AG04450 (cell line): Measurements from ENCODE around the gene ZNF19. TPM values are rescaled to one million over a fixed set of nuclear protein-coding genes. Genes with fewer than 3 reads are reported as not detected.

Source experiments
- CTCF ChIA-PET: fragments of 300-600, 350-600 bp; formaldehyde crosslinking; extraction: SDS; loops from one replicate; lab custom pipeline; 2022; ENCODE audit warnings: antibody characterized with exemption, inconsistent platforms; lab: Charles Lee
- POLR2A ChIA-PET: fragments of 350-600 bp; formaldehyde crosslinking; extraction: SDS; loops from one replicate; lab custom pipeline; 2021; ENCODE audit warnings: antibody characterized with exemption, inconsistent platforms; lab: Yijun Ruan, JAX
- DNase-seq: peaks from one replicate; pipeline ENCODE4 v3.0.0-alpha.2; 2011; ENCODE audit warnings: low read depth, low spot score
- H3K27ac ChIP-seq: one replicate; pipeline ENCODE4 v1.5.1; 2012; ENCODE audit warnings: low read depth, low read length, control low read depth
- H3K27me3 ChIP-seq: one replicate; pipeline ENCODE4 v1.6.0; 2012; ENCODE audit warnings: low read length; ENCODE audit not compliant: control insufficient read depth, insufficient read depth
- H3K4me3 ChIP-seq: 2 replicates; pipeline ENCODE4 v1.5.1; 2011; ENCODE audit warnings: mild to moderate bottlenecking, low read depth, low read length, control low read depth
- H3K9me3 ChIP-seq: 2 replicates; pipeline ENCODE4 v1.5.1; 2012; ENCODE audit warnings: low read length; ENCODE audit not compliant: control insufficient read depth, insufficient read depth
- CTCF ChIP-seq: IDR thresholded peaks from 2 replicates; pipeline ENCODE4 v1.5.1; 2011; ENCODE audit warnings: low read depth, low read length, control low read depth, inconsistent platforms
- polyA plus RNA-seq: library from polyadenylated mRNA; depleted of rRNA; stranded (reverse); fragments of >200 nt; gene quantifications from 2 replicates; pipeline ENCODE4 v1.2.3, GENCODE V29; 2011

The ZNF19 gene
- polyA plus RNA-seq, 1 experiment = 2.0 TPM

- ChIA-PET POLR2A (no interaction called here), CTCF (interaction anchor here (0.6 to 1.4 kb wide), 2 partner anchors 13 to 168 kb away, joined by 3 to 4 read pairs; no protein-coding TSS in a partner anchor)
- no peak overlapping the region for H3K27ac ChIP-seq
- H3K4me3 ChIP-seq = no peak overlapping the region
- TF ChIP-seq CTCF = no peak
- no peak for DNase-seq
- H3K27me3 ChIP-seq = no peaks in the 10 kb centered on the region
- H3K9me3 ChIP-seq = peaks cover 48% of the 10 kb centered on the region
Measured at GRCh38 chr16:71440669-71441347, 48.3 kb downstream of the ZNF19 start.

GRCh38 chr16:71439523-71439922 is 49.6 kb downstream of the ZNF19 start:
- ChIA-PET POLR2A (no interaction called here), CTCF (interaction anchor here (1.4 kb wide), 1 partner anchor 12 kb away, joined by 4 read pairs; no protein-coding TSS in a partner anchor)
- Histone ChIP-seq H3K4me3 (no peak overlapping the region), H3K27ac (no peak overlapping the region), H3K9me3 (peaks cover 39% of the 10 kb centered on the region), H3K27me3 (no peaks in the 10 kb centered on the region)
- DNase-seq = no peak
- TF ChIP-seq CTCF = no peak

GRCh38 chr16:71436473-71436872 is 52.7 kb downstream of the ZNF19 start:
- Histone ChIP-seq H3K4me3 (no peak overlapping the region), H3K27ac (no peak overlapping the region), H3K27me3 (no peaks in the 10 kb centered on the region), H3K9me3 (peaks cover 14% of the 10 kb centered on the region)
- ChIA-PET CTCF (no interaction called here), POLR2A (interaction anchor here (0.6 kb wide), 1 partner anchor 32 kb away, joined by 3 read pairs; no protein-coding TSS in a partner anchor)
- no peak for TF ChIP-seq CTCF
- DNase-seq = no peak

- no peak for DNase-seq
- ChIA-PET CTCF (no interaction called here), POLR2A (no interaction called here)
- no peak overlapping the region for H3K4me3 ChIP-seq
- no peaks in the 10 kb centered on the region for H3K27me3 ChIP-seq
- peaks cover 4% of the 10 kb centered on the region; the same call in 1 of the 2 replicates for H3K9me3 ChIP-seq
- no peak overlapping the region for H3K27ac ChIP-seq
- no peak for TF ChIP-seq CTCF
Measured at GRCh38 chr16:71432906-71433305, 56.2 kb downstream of the ZNF19 start.

GRCh38 chr16:71431991-71432390 is 57.1 kb downstream of the ZNF19 start:
- H3K4me3 ChIP-seq = no peak overlapping the region
- ChIA-PET CTCF (interaction anchor here (0.5 to 1.2 kb wide), 2 partner anchors 19 to 20 kb away, joined by 3 read pairs; no protein-coding TSS in a partner anchor), POLR2A (no interaction called here)
- peaks cover 4% of the 10 kb centered on the region; the same call in 1 of the 2 replicates for H3K9me3 ChIP-seq
- no peak for DNase-seq
- no peak for TF ChIP-seq CTCF
- no peak overlapping the region for H3K27ac ChIP-seq
- H3K27me3 ChIP-seq = no peaks in the 10 kb centered on the region
